HG02943 (cell line): Measurements from ENCODE around the gene ADORA2A.

Experiments
- ATAC-seq: cut with Tn5 transposase; IDR thresholded peaks from one replicate; pipeline ENCODE4 v1.9.1; 2021; ENCODE audit warnings: mild to moderate bottlenecking, low read depth, moderate library complexity; ENCODE audit not compliant: unreplicated experiment

ADORA2A gene

GRCh38 chr22:24416611-24417010 lies 10.8 kb upstream of the ADORA2A start:
- no peak for ATAC-seq

GRCh38 chr22:24417200-24417599 lies 10.2 kb upstream of the ADORA2A start:
- no peak for ATAC-seq

GRCh38 chr22:24417901-24418641 lies 9.3 kb upstream of the ADORA2A start:
- ATAC-seq: no peak

DNA sequence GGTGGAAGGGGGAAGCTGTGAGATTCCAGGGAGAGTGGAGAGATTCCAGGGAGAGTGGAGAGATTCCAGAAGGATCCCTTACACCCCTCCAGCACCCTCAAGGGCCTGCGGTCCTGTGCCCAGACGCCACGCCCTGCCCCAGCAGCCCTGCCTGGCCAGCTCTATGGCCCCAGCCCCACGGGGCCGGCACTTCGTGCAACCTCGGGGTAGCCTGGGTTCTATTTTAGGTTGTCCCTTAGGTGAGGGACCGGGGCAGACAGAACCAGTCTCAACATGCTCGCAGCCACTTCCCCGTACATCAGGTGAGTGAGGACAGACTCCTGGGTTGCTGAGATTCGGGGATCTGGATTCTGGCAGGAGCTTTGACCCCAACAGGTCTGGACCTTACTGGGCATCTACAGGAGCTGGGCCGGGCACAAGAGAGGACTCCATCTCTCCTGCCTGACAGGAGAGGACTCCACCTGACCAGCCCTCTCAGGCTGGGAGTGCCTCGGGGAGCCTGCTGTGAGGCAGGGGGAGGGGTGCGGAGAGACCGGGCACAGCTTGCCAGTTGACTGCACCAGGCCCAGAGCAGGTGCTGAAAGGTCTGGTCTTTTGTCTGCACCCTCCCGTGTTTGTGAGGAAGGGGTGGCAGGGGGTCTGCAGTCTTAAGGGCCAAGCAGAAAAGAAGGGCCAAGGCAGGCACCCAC lies 8.5 kb upstream of the ADORA2A start:
- no peak for ATAC-seq

GRCh38 chr22:24419475-24419850 lies 7.9 kb upstream of the ADORA2A start:
- no peak for ATAC-seq

- ATAC-seq: no peak
Observed at GRCh38 chr22:24420072-24420976, 7.1 kb upstream of the ADORA2A start.

DNA sequence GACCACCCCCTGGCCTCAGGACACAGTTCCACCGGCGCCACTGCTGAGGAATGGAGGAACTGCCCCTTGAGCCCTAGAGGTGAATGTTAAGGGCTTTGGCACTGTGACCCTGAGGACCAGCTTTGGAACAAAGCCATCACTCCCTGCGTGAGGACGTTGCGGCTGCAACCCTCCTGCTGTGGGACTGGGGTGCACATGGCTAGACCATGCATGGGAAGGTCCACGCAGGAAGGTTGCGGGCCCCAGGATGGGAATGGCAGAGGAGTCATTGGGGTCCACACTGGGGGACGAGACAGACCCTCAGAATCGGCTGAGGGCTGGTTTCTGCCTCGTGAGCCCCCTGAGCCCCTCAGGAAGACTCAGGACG lies 6.4 kb upstream of the ADORA2A start:
- no peak for ATAC-seq

DNA sequence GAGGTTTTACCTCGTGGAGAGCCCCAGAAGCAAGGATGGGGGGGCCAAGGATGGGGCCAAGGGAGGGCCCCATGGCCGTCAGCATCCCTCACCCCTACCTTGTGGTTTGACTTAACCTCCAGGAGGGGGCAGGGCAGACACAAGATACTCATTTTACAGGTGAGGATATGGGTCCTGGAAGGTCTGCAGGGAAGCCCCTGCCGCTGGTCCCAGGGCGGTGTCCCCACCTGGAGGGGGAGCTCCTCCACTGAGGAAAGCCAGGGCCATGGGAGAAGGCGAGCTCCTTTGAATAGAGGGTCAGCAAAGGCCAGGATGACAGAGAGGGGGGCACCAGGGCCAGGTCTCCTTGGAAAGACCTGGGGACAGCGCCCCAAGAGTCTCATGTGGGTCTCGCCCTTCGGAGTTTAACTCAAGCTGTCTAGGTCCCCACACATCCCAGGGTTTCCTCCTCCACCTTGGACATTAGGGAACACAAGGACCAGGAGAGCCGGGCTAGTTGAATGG lies 5.9 kb upstream of the ADORA2A start:
- ATAC-seq: no peak

GRCh38 chr22:24422102-24422665 lies 5.2 kb upstream of the ADORA2A start:
- ATAC-seq: no peak

- no peak for ATAC-seq
Observed at GRCh38 chr22:24423519-24424000, 3.8 kb upstream of the ADORA2A start.

- no peak for ATAC-seq
Observed at GRCh38 chr22:24424001-24424900, 3.1 kb upstream of the ADORA2A start.

GRCh38 chr22:24424901-24425775 lies 2.3 kb upstream of the ADORA2A start:
- ATAC-seq: no peak

DNA sequence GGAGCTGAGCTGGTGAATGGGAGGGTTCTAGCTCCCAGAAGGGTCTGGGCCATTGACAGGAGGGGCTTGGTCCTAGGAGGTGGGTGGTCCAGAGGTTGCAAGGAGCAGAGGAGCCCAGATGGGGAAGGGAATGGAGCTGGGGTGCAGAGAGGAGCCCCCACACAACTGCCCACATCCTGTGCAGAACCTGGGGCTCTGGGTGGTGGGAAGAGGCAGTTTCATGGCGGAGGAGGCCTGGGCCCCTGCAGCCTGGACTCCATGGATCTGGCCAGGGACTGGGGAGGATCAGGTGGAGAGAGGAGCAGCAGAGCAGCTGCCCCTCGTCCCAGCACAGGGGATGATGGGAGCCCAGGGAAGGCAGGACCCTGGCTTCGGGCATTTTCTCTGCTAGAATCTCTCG lies 963 bp upstream of the ADORA2A start:
- no peak for ATAC-seq

DNA sequence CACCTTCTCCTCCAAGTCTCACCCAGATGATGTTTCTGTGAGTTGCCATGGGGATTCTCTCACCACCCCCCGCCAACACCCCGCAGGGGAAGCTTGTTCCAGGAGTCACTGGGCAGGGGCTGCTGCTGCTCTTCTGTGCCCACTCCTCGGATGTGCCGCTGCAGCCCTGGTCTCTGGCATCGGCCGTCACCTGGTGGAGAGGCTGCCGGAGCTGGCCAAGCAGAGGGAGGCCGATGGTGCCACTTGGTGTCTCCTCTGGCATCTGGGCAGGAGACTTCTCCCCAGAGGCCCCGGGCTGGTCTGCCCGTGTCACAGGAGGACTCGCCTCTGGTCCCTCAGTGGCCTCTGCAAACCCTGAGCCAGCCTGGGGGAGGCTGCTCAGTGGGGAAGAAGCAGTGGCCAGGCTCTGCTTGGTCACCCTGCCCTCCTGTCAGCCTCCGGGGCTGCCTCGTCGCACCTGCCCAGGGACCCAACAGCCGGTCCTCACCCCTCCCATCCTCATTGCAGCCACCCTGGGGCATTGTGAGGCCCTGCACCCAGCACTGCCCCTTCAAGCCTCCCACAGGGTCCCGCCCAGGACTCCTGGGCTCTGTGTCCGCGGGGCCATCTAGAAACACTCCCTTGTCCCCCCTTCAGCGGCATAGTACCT lies 424 bp upstream of the ADORA2A start:
- no peak for ATAC-seq

- no peak for ATAC-seq
Observed at GRCh38 chr22:24428751-24429410, 1.5 kb downstream of the ADORA2A start.

- ATAC-seq: no peak
Observed at GRCh38 chr22:24429411-24430365, 2.3 kb downstream of the ADORA2A start.
